ENCODE data around the gene MAZ.

GRCh38 chr16:29815793-29816693 is 9.7 kb downstream of the MAZ start, which contains the start of gene PAGR1:
- peak; percentile 79 for TF ChIP-seq POLR2A (IDR thresholded peaks at IDR 0.05)
- TF ChIP-seq, protein P1, sequence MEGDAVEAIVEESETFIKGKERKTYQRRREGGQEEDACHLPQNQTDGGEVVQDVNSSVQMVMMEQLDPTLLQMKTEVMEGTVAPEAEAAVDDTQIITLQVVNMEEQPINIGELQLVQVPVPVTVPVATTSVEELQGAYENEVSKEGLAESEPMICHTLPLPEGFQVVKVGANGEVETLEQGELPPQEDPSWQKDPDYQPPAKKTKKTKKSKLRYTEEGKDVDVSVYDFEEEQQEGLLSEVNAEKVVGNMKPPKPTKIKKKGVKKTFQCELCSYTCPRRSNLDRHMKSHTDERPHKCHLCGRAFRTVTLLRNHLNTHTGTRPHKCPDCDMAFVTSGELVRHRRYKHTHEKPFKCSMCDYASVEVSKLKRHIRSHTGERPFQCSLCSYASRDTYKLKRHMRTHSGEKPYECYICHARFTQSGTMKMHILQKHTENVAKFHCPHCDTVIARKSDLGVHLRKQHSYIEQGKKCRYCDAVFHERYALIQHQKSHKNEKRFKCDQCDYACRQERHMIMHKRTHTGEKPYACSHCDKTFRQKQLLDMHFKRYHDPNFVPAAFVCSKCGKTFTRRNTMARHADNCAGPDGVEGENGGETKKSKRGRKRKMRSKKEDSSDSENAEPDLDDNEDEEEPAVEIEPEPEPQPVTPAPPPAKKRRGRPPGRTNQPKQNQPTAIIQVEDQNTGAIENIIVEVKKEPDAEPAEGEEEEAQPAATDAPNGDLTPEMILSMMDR (IDR thresholded peaks at IDR 0.05): peak; percentile 88 to 96 (median 94)

Measured in right lobe of liver (tissue), 4 donors.